ENCODE results near the gene MRC2.

Gene MRC2

DNA sequence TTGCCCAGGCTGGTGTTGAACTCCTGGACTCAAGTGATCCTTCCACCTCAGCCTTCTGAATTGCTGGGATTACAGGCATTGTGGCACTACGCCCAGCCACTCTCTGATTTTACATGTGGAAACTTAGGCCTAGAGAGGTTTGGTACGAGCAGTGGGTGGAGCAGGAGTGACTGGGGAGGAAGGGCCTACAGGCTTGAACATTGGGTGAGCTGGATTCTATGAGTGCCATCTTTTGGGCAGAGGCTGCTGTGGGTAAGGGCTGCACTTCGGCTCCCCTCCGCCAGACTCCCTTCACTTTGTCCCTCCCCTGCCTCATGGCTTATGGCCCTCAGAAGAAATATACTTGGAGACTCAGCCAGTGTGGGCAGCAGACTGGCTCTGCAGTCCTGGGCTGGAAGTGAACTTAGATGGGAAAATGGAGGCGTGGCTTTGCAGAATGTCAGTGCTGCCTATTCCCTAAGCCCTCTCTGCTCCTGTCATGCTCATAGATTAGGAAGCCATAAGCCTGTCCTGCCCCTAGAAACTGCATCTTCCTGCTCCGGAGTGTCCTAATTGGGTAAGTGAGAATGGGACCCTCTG lies 9.5 kb upstream of the MRC2 start:
- no peak for TF ChIP-seq ZFX (IDR thresholded peaks at IDR 0.05; ENCODE audit: borderline replicate concordance)
- TF ChIP-seq, protein P1, sequence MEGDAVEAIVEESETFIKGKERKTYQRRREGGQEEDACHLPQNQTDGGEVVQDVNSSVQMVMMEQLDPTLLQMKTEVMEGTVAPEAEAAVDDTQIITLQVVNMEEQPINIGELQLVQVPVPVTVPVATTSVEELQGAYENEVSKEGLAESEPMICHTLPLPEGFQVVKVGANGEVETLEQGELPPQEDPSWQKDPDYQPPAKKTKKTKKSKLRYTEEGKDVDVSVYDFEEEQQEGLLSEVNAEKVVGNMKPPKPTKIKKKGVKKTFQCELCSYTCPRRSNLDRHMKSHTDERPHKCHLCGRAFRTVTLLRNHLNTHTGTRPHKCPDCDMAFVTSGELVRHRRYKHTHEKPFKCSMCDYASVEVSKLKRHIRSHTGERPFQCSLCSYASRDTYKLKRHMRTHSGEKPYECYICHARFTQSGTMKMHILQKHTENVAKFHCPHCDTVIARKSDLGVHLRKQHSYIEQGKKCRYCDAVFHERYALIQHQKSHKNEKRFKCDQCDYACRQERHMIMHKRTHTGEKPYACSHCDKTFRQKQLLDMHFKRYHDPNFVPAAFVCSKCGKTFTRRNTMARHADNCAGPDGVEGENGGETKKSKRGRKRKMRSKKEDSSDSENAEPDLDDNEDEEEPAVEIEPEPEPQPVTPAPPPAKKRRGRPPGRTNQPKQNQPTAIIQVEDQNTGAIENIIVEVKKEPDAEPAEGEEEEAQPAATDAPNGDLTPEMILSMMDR (IDR thresholded peaks at IDR 0.05): no peak
- H3K27ac ChIP-seq: no peak overlapping the region

DNA sequence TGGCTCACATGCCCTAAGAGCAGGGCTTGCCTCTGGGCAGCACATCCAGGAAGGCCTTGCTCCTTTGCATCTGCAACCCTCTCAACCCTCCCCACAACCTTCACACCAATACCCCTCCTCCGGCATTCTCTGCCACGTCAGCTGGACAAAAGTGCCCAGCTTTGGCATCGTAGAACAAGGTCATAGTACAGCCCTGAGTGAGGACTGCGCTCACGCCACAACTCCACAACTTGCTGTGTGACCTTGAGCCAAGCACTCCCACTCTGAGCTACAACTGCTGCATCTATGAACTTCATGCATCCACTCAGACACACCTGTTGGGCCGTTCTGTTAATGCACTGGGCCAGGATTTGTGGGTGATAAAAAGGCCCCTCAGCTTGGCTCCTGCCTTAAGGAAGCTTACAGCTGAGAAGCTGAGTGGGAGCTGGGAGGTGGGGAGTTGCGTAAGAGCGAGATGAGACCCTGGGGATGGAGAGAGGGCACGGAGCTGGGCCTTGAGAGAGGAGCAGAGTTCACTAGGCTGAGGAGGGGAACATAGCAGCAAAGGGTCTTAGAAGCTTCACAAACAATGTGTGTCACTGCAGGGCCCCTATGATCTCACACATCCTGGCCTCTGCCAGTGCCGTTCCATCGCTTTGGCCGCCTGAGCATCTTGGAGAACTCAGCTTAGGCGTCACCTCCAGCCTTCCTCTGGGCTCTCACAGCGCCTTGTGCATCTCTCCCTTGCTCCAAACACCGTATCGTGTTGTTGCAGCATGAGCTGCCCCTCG lies 8.6 kb upstream of the MRC2 start:
- no peak for TF ChIP-seq ZFX (IDR thresholded peaks at IDR 0.05; ENCODE audit: borderline replicate concordance)
- TF ChIP-seq, protein P1 (IDR thresholded peaks at IDR 0.05): no peak
- no peak overlapping the region for H3K27ac ChIP-seq

DNA sequence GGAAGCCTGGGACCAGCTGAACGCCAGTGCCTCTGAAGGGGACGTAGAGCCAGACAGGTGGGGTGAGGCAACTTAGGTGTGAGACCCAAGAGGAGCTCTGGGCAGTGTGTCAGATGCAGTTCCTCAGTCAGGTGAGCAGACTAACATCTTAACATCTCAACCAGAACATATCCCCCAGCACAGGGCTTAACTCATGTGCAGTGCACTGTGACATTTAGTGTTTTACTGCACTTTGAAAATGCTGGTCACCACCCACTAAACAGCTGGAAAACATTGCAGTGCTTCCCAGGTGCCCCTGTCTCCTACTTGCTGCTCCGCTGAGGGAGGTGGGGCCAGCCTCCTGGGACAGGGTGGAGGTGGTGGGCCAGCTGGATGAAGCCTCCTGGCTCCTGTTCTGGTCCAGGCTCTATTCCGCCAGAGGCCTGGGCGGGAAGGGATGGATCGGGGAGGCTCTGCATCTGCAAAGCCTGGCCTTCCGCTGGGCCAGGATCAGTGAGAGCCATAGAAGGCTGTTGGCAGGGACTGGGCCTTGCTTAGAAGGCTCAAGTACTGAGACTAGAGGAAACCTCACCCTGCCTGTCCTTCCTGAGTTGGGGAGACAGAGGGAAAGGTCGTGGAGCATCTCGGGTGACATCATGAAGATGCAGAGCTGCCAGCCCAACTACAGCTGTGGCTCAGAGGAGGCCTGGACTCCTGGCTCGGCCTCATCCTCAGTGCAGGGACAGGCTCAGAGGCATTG lies 7.9 kb upstream of the MRC2 start:
- TF ChIP-seq, protein P1 (IDR thresholded peaks at IDR 0.05): no peak
- H3K27ac ChIP-seq: no peak overlapping the region

DNA sequence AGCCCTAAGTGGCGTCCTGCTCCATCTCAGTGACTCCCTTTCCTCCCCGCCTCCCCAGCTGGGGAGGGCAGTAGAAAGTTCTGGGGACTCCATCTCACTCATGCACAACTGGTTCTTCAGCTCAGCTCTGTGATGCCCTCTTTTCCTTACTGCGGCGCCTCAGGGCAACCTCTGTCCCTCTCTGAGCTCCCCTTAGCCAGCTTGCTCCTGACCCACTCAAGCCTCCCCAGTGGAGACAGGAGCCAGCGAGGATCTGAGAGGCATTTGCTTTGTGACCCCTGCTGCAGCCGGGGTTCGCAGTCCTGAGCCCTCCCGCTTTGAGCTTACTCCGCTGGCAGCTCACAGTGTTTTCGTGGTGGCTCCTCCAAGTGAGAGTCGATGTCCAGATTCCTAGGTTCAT lies 6.2 kb upstream of the MRC2 start:
- no peak overlapping the region for H3K27ac ChIP-seq
- TF ChIP-seq, protein P1 (IDR thresholded peaks at IDR 0.05): no peak
- TF ChIP-seq ZFX (IDR thresholded peaks at IDR 0.05; ENCODE audit: borderline replicate concordance): no peak

DNA sequence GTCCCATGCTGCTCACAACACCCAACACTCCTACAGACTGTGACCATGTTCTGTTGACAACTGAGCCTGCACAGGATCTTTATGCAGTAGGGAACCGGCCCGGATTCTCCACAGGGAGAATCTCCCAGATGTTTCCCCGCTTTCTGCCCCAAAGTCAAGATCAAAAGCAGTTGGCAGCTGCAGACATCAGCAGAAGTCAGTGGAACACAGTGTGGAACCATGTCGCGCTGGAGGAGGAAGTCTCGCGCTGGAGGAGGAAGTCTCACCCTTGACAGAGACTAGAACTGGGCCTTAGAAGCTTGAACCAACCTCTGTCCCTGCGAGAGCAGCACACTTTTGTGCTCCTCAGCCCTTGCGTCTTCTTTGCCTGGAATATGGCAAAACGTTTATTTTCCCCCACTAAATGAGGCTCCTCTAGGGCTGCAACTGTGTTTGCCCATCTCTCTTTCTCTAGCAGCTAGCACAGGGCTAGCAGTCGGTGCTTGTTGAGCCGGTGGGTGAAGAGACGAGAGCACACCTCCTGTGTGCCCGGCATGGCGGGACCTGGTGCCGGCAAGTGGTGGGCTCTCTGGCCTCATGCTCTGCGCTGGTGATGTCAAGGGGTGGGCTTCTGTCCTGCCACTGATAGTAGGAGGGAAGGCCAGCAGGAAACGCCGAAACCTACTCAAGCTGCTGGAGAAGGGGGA lies 2.1 kb upstream of the MRC2 start:
- no peak overlapping the region for H3K27ac ChIP-seq
- TF ChIP-seq, protein P1 (IDR thresholded peaks at IDR 0.05): no peak
- TF ChIP-seq ZFX (IDR thresholded peaks at IDR 0.05; ENCODE audit: borderline replicate concordance): no peak

DNA sequence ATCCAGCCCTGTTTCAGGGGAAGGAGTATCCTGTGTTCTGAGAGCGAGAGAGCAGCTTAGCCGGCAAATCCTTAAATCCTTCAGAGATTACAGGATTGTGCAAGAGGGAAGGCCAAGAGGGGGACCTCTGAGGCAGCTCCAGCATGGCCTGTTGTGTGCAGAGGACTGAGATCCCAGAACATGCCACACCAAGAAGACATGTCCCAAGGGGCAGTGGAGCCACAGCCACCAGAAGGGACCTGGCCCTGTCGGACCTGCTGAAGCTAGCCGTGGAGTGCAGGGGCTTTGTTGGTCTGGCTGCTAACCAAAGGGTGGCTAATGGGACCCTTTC lies 1.6 kb upstream of the MRC2 start:
- no peak overlapping the region for H3K27ac ChIP-seq

More for the DNA sequence above, 1.6 kb upstream of the MRC2 start:
- TF ChIP-seq, protein P1 (IDR thresholded peaks at IDR 0.05): no peak
- TF ChIP-seq ZFX (IDR thresholded peaks at IDR 0.05; ENCODE audit: borderline replicate concordance): no peak

Measured in 22Rv1 (cell line).